HepG2 (cell line): ENCODE data around the gene UBR3. TPM values are rescaled to one million over a fixed set of nuclear protein-coding genes. Genes with fewer than 3 reads are reported as not detected.

Experiments used
- ATAC-seq: fragments of 200-7000 bp; cut with Tn5 transposase; 3 replicates; pipeline ENCODE4 v1.9.1; 2020; ENCODE audit warnings: mild to moderate bottlenecking, moderate library complexity
- BruUV-seq: library from RNA; stranded (reverse); fragments of 400-500 nt; replicated peaks from 2 replicates; lab custom pipeline; 2021; lab: Mats Ljungman, UMichigan
- CTCF ChIA-PET: fragments of 300-600 bp; formaldehyde crosslinking; extraction: SDS; loops from one replicate; lab custom pipeline; 2021; ENCODE audit warnings: low total read pairs, inconsistent platforms, low intra/inter-chr PET ratio; lab: Yijun Ruan, JAX
- POLR2A ChIA-PET: fragments of 350-600 bp; sonication (Branson Sonifier 250); formaldehyde crosslinking; loops from one replicate; lab custom pipeline; 2020; ENCODE audit warnings: antibody characterized with exemption, inconsistent platforms; lab: Yijun Ruan, JAX
- DNase-seq: peaks from one replicate; pipeline ENCODE4 v3.0.0-alpha.2; 2015; ENCODE audit warnings: low spot score
- FAIRE-seq: peaks from 3 replicates; lab custom pipeline; 2011; peaks lifted over from hg19 to GRCh38; lab: Jason Lieb, UNC
- H2AFZ ChIP-seq: one replicate; pipeline ENCODE4 v1.6.1; 2011; ENCODE audit warnings: low read length, inconsistent platforms
- H3K27ac ChIP-seq: fragments of 300-600 bp; 3 replicates; pipeline ENCODE4 v1.8.0; 2011; ENCODE audit warnings: mixed run types, mild to moderate bottlenecking, mixed read lengths, low read length, inconsistent platforms; ENCODE audit not compliant: insufficient read depth; ENCODE audit errors: extremely low read length
- H3K27me3 ChIP-seq, 2 experiments: fragments of 200-600 bp in 1 of 2; 2 replicates in 1 of 2; 3 replicates in 1 of 2; pipeline versions ENCODE4 v1.6.0 to v1.8.0; 2011; ENCODE audit warnings: low read length in 2 of 2, mild to moderate bottlenecking in 2 of 2, moderate library complexity in 2 of 2, inconsistent platforms in 1 of 2; ENCODE audit not compliant: insufficient read depth in 2 of 2, control insufficient read depth in 1 of 2
- H3K36me3 ChIP-seq, 2 experiments: fragments of 200-600 bp in 1 of 2; replicated peaks in 1 of 2; 2 replicates in 1 of 2; 3 replicates in 1 of 2; pipeline versions ENCODE4 v1.5.1 to v1.8.0; 2011; ENCODE audit warnings: low read length in 2 of 2, inconsistent platforms in 1 of 2; ENCODE audit not compliant: insufficient read depth in 2 of 2, control insufficient read depth in 1 of 2
- H3K4me1 ChIP-seq: 2 replicates; pipeline ENCODE4 v1.5.1; 2012; ENCODE audit warnings: low read length, inconsistent platforms; ENCODE audit not compliant: insufficient read depth
- H3K4me2 ChIP-seq: 2 replicates; pipeline ENCODE4 v1.6.0; 2011; ENCODE audit warnings: low read depth, low read length, inconsistent platforms
- H3K4me3 ChIP-seq, 3 experiments: fragments of 200-600 bp in 1 of 3; sonication (generic), shearing (Covaris generic) in 1 of 3; replicated peaks in 1 of 3; 2 replicates each; pipeline ENCODE4 v1.5.1; 2011 to 2016; ENCODE audit warnings: low read length in 3 of 3, inconsistent platforms in 2 of 3, low read depth in 2 of 3, mild to moderate bottlenecking in 2 of 3, control low read depth in 1 of 3, mixed read lengths in 1 of 3; ENCODE audit not compliant: insufficient read depth in 1 of 3
- H3K79me2 ChIP-seq: one replicate; pipeline ENCODE4 v1.6.1; 2011; ENCODE audit warnings: low read length, inconsistent platforms; ENCODE audit not compliant: insufficient read depth
- H3K9ac ChIP-seq: 2 replicates; pipeline ENCODE4 v1.6.0; 2011; ENCODE audit warnings: mild to moderate bottlenecking, low read depth, low read length, inconsistent platforms; ENCODE audit not compliant: insufficient read depth
- H3K9me3 ChIP-seq: 2 replicates; pipeline ENCODE4 v1.5.1; 2012; ENCODE audit warnings: mild to moderate bottlenecking, low read length
- H4K20me1 ChIP-seq: 2 replicates; pipeline ENCODE4 v1.6.0; 2011; ENCODE audit warnings: inconsistent platforms, mild to moderate bottlenecking, low read length, moderate library complexity; ENCODE audit not compliant: insufficient read depth
- CBX2 ChIP-seq, 2 experiments: fragments of 200-600 bp in 1 of 2; sonication (generic); formaldehyde crosslinking in 1 of 2; IDR thresholded peaks; 2 replicates each; pipeline versions ENCODE4 v1.7.0 to v1.8.1; 2018 to 2022; ENCODE audit warnings: low read depth in 2 of 2, low read length in 1 of 2, mild to moderate bottlenecking in 1 of 2, missing genetic modification reagents in 1 of 2
- FOXA3 ChIP-seq: IDR thresholded peaks from 2 replicates; pipeline ENCODE4 v1.6.1; 2016; ENCODE audit warnings: missing genetic modification reagents, missing compliant biosample characterization
- GPN1 ChIP-seq: sonication (generic); formaldehyde crosslinking; IDR thresholded peaks from 2 replicates; pipeline ENCODE4 v1.5.1; 2020; ENCODE audit warnings: missing genetic modification reagents, borderline replicate concordance
- NFKB2 ChIP-seq: sonication (generic); formaldehyde crosslinking; IDR thresholded peaks from 2 replicates; pipeline ENCODE4 v1.4.0; 2020; ENCODE audit warnings: missing genetic modification reagents, borderline replicate concordance
- THYN1 ChIP-seq: sonication (generic); formaldehyde crosslinking; IDR thresholded peaks from 2 replicates; pipeline ENCODE4 v1.8.1; 2023; ENCODE audit warnings: low read depth, mild to moderate bottlenecking, moderate library complexity, missing genetic modification reagents, borderline replicate concordance
- ZBTB38 ChIP-seq: sonication (generic); formaldehyde crosslinking; IDR thresholded peaks from 2 replicates; pipeline ENCODE4 v1.5.1; 2020; ENCODE audit warnings: mild to moderate bottlenecking, missing genetic modification reagents
- ZNF12 ChIP-seq: sonication (generic); formaldehyde crosslinking; IDR thresholded peaks from 2 replicates; pipeline ENCODE4 v1.5.0; 2020; ENCODE audit warnings: missing genetic modification reagents
- ZNF230 ChIP-seq: sonication (generic); formaldehyde crosslinking; IDR thresholded peaks from 2 replicates; pipeline ENCODE4 v1.4.0; 2020; ENCODE audit warnings: mild to moderate bottlenecking, missing genetic modification reagents
- ZNF543 ChIP-seq: sonication (generic); formaldehyde crosslinking; IDR thresholded peaks from 2 replicates; pipeline ENCODE4 v1.4.0; 2020; ENCODE audit warnings: mild to moderate bottlenecking, missing genetic modification reagents
- ZNF563 ChIP-seq: sonication (generic); formaldehyde crosslinking; IDR thresholded peaks from 2 replicates; pipeline ENCODE4 v1.8.0; 2022; ENCODE audit warnings: mild to moderate bottlenecking, moderate library complexity, missing genetic modification reagents
- ZNF572 ChIP-seq: sonication (generic); formaldehyde crosslinking; IDR thresholded peaks from 2 replicates; pipeline ENCODE4 v1.5.1; 2020; ENCODE audit warnings: mild to moderate bottlenecking, missing genetic modification reagents
- WGBS: methylation state at CpG from one replicate; pipeline ENCODE4 v1.1.6; 2017; ENCODE audit warnings: low lambda C conversion rate; 5-methylcytosine and 5-hydroxymethylcytosine counted together
- in situ Hi-C: cut with HindIII; loops from 2 replicates; pipeline ENCODE4 v1.10.0; 2017; ENCODE audit warnings: low pct_unique_long_range_greater_than_20kb; ENCODE audit not compliant: extremely low pct_ligation_motif_present
- intact Hi-C: fragments of 100-400 bp; cut with micrococcal nuclease; formaldehyde crosslinking; loops from one replicate; pipeline ENCODE4 v1.10.0; 2022; ENCODE audit not compliant: unreplicated experiment
- polyA plus RNA-seq, 8 experiments: library from polyadenylated mRNA; depleted of rRNA in 3 of 8; stranded (reverse) in 7 of 8; unstranded in 1 of 8; fragments of >200 nt; fragmentation: Illumina TruSeq in 4 of 8; extraction: Trizol in 4 of 8; gene quantifications; 2 replicates each; pipeline versions ENCODE4 v1.2.1 to v1.2.3, GENCODE V29; 2011 to 2016; ENCODE audit warnings: low read depth in 4 of 8, missing spikeins in 1 of 8, mixed read lengths in 1 of 8; ENCODE audit not compliant: insufficient read depth in 1 of 8
- total RNA-seq, 5 experiments: library from RNA; depleted of rRNA; stranded (reverse); fragments of >200 nt; fragmentation: Illumina TruSeq; extraction: Trizol; gene quantifications; 2 replicates each; pipeline ENCODE4 v1.2.3, GENCODE V29; 2016; ENCODE audit warnings: low read depth in 1 of 5
- TF ChIP-seq, protein P1 (sequence below), 2 experiments: sonication (generic) in 1 of 2; formaldehyde crosslinking in 1 of 2; IDR thresholded peaks; 2 replicates each; pipeline versions ENCODE4 v1.4.0 to v1.6.1; 2016 to 2020; ENCODE audit warnings: borderline replicate concordance in 1 of 2, low read depth in 1 of 2, mild to moderate bottlenecking in 1 of 2, missing genetic modification reagents in 1 of 2
- TF ChIP-seq, protein P2 (sequence below): sonication (generic); formaldehyde crosslinking; IDR thresholded peaks from 2 replicates; pipeline ENCODE4 v1.4.0; 2020; ENCODE audit warnings: mild to moderate bottlenecking, missing genetic modification reagents, borderline replicate concordance
- TF ChIP-seq, protein P3 (sequence below): sonication (generic); formaldehyde crosslinking; IDR thresholded peaks from 2 replicates; pipeline ENCODE4 v1.4.0; 2020; ENCODE audit warnings: missing genetic modification reagents

The UBR3 gene
- total and polyA plus RNA-seq, 2 of the 13 experiments (the other 11 are each of a cell fraction or from before 2014, with no cell fraction given) = 15.1 to 28.0 TPM

DNA sequence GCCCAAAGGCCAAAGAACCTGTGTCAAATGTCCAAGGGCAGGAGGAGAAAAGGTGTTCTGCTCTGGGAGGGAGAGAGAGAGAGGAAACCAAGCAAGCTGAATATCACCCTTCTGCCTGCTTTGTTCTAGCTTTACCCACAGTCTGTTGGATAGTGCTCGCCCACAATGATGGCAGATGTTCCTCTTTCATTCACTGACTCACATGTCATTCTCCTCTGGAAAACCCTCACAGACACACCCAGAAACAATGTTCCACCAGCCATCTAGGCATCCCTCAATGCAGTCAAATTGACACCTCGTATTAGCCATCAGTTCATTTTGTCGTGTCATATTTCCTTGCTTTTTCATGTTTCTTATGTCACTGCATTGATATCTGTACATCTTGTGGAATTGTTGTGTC, 150.3 kb downstream of the UBR3 start:
- in situ Hi-C loops (no loop called here), intact Hi-C loops (no loop called here)
- Histone ChIP-seq H3K79me2 (no peaks in the 10 kb centered on the region), H3K4me1 (no peaks in the 10 kb centered on the region), H3K4me2 (no peak overlapping the region), H3K27me3 (no peaks in the 10 kb centered on the region), H3K9ac (no peak overlapping the region), H3K4me3 (no peak overlapping the region), H3K36me3 (peaks cover 7 to 17% of the 10 kb centered on the region in 2 experiments; a peak in 4 of 5 replicates), H3K27ac (no peak overlapping the region), H4K20me1 (no peaks in the 10 kb centered on the region; the same call in 1 of the 2 replicates), H3K9me3 (peaks cover 18% of the 10 kb centered on the region), H2AFZ (no peak overlapping the region)
- no TSS peak for BruUV-seq
- ATAC-seq (no peak), FAIRE-seq (no peak)
- ChIA-PET POLR2A (no interaction called here), CTCF (no interaction called here)
- 97% methylated on average over 3 of the region's 3 CpGs for WGBS
- no peak for TF ChIP-seq ZNF543 (CRISPR knock-in tag)
- no peak for TF ChIP-seq NFKB2 (CRISPR knock-in tag)
- TF ChIP-seq FOXA3 (CRISPR knock-in tag) = no peak
- TF ChIP-seq ZNF572 (CRISPR knock-in tag) = no peak
- no peak for TF ChIP-seq ZBTB38 (CRISPR knock-in tag)
- no peak for TF ChIP-seq ZNF230 (CRISPR knock-in tag)
- TF ChIP-seq THYN1 (CRISPR knock-in tag) = no peak
- no peak for TF ChIP-seq ZNF12
- TF ChIP-seq, protein P1, sequence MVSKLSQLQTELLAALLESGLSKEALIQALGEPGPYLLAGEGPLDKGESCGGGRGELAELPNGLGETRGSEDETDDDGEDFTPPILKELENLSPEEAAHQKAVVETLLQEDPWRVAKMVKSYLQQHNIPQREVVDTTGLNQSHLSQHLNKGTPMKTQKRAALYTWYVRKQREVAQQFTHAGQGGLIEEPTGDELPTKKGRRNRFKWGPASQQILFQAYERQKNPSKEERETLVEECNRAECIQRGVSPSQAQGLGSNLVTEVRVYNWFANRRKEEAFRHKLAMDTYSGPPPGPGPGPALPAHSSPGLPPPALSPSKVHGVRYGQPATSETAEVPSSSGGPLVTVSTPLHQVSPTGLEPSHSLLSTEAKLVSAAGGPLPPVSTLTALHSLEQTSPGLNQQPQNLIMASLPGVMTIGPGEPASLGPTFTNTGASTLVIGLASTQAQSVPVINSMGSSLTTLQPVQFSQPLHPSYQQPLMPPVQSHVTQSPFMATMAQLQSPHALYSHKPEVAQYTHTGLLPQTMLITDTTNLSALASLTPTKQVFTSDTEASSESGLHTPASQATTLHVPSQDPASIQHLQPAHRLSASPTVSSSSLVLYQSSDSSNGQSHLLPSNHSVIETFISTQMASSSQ (IDR thresholded peaks at IDR 0.05; ENCODE audit: low read depth) = no peak
- TF ChIP-seq, protein P1 (CRISPR knock-in tag; IDR thresholded peaks at IDR 0.05; ENCODE audit: borderline replicate concordance) = no peak
- no peak for TF ChIP-seq CBX2 (IDR thresholded peaks at IDR 0.05; ENCODE audit: low read depth, low read length)
- no peak for TF ChIP-seq CBX2 (CRISPR knock-in tag; IDR thresholded peaks at IDR 0.05; ENCODE audit: low read depth)
- TF ChIP-seq, protein P2, sequence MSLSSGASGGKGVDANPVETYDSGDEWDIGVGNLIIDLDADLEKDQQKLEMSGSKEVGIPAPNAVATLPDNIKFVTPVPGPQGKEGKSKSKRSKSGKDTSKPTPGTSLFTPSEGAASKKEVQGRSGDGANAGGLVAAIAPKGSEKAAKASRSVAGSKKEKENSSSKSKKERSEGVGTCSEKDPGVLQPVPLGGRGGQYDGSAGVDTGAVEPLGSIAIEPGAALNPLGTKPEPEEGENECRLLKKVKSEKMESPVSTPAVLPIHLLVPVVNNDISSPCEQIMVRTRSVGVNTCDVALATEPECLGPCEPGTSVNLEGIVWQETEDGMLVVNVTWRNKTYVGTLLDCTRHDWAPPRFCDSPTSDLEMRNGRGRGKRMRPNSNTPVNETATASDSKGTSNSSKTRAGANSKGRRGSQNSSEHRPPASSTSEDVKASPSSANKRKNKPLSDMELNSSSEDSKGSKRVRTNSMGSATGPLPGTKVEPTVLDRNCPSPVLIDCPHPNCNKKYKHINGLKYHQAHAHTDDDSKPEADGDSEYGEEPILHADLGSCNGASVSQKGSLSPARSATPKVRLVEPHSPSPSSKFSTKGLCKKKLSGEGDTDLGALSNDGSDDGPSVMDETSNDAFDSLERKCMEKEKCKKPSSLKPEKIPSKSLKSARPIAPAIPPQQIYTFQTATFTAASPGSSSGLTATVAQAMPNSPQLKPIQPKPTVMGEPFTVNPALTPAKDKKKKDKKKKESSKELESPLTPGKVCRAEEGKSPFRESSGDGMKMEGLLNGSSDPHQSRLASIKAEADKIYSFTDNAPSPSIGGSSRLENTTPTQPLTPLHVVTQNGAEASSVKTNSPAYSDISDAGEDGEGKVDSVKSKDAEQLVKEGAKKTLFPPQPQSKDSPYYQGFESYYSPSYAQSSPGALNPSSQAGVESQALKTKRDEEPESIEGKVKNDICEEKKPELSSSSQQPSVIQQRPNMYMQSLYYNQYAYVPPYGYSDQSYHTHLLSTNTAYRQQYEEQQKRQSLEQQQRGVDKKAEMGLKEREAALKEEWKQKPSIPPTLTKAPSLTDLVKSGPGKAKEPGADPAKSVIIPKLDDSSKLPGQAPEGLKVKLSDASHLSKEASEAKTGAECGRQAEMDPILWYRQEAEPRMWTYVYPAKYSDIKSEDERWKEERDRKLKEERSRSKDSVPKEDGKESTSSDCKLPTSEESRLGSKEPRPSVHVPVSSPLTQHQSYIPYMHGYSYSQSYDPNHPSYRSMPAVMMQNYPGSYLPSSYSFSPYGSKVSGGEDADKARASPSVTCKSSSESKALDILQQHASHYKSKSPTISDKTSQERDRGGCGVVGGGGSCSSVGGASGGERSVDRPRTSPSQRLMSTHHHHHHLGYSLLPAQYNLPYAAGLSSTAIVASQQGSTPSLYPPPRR (CRISPR knock-in tag) = no peak
- no peak for TF ChIP-seq ZNF563 (CRISPR knock-in tag)
- TF ChIP-seq GPN1 (CRISPR knock-in tag) = no peak
- TF ChIP-seq, protein P3, sequence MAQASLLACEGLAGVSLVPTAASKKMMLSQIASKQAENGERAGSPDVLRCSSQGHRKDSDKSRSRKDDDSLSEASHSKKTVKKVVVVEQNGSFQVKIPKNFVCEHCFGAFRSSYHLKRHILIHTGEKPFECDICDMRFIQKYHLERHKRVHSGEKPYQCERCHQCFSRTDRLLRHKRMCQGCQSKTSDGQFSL (CRISPR knock-in tag) = no peak
- TF ChIP-seq, all 625 proteins: peak for 0
- DNase-seq = no peak
